Neural cell (in vitro differentiated cells): Measurements from ENCODE around the gene CCL4L2. TPM values are rescaled to one million over a fixed set of nuclear protein-coding genes. Genes with fewer than 3 reads are reported as not detected.

Source experiments
- H2AFZ ChIP-seq: fragments of 200-600, 300-800 bp; sonication (generic), shearing (Covaris generic); 2 replicates; pipeline ENCODE4 v1.6.0; 2014; ENCODE audit warnings: low read depth, mild to moderate bottlenecking, antibody characterized with exemption, low read length, moderate library complexity
- H3F3A ChIP-seq: fragments of 200-600 bp; shearing (Covaris generic); 2 replicates; pipeline ENCODE4 v1.6.1; 2016; ENCODE audit warnings: mild to moderate bottlenecking, moderate library complexity, mixed read lengths, antibody characterized with exemption, low read length; ENCODE audit not compliant: insufficient read depth, poor library complexity, severe bottlenecking
- H3K27ac ChIP-seq: fragments of 200-600, 300-800 bp; sonication (generic), shearing (Covaris generic); 2 replicates; pipeline ENCODE4 v1.5.1; 2014; ENCODE audit warnings: mild to moderate bottlenecking, low read length, moderate library complexity
- H3K27me3 ChIP-seq: fragments of 300-800, 200-600 bp; sonication (generic), shearing (Covaris generic); 2 replicates; pipeline ENCODE4 v1.6.0; 2014; ENCODE audit warnings: mild to moderate bottlenecking, low read depth, low read length, moderate library complexity; ENCODE audit not compliant: insufficient read depth
- H3K36me3 ChIP-seq: fragments of 300-800, 200-600 bp; sonication (generic), shearing (Covaris generic); 2 replicates; pipeline ENCODE4 v1.5.1; 2014; ENCODE audit warnings: mild to moderate bottlenecking, antibody characterized with exemption, low read length, moderate library complexity; ENCODE audit not compliant: insufficient read depth
- H3K4me2 ChIP-seq: fragments of 300-800, 200-600 bp; sonication (generic), shearing (Covaris generic); 2 replicates; pipeline ENCODE4 v1.6.0; 2014; ENCODE audit warnings: mild to moderate bottlenecking, low read length
- H3K4me3 ChIP-seq: fragments of 300-800, 200-600 bp; sonication (generic), shearing (Covaris generic); 2 replicates; pipeline ENCODE4 v1.5.1; 2014; ENCODE audit warnings: mild to moderate bottlenecking, low read length, moderate library complexity
- H3K79me2 ChIP-seq: fragments of 200-600 bp; shearing (Covaris generic); replicated peaks from 2 replicates; pipeline ENCODE4 v1.6.0; 2014; ENCODE audit warnings: mild to moderate bottlenecking, low read length, moderate library complexity; ENCODE audit not compliant: insufficient read depth
- H3K9ac ChIP-seq: fragments of 300-800, 200-600 bp; sonication (generic), shearing (Covaris generic); 2 replicates; pipeline ENCODE4 v1.6.1; 2016; ENCODE audit warnings: mild to moderate bottlenecking, low read length, mixed read lengths
- H3K9me2 ChIP-seq: fragments of 200-600 bp; shearing (Covaris generic); 2 replicates; pipeline ENCODE4 v1.6.1; 2016; ENCODE audit warnings: mild to moderate bottlenecking, low read length, mixed read lengths; ENCODE audit not compliant: insufficient read depth
- H3K9me3 ChIP-seq: fragments of 200-600, 300-800 bp; sonication (generic), shearing (Covaris generic); 2 replicates; pipeline ENCODE4 v1.6.1; 2016; ENCODE audit warnings: mild to moderate bottlenecking, mixed run types, low read length, moderate library complexity, mixed read lengths
- H4K20me1 ChIP-seq: fragments of 200-600 bp; shearing (Covaris generic); 2 replicates; pipeline ENCODE4 v1.6.1; 2016; ENCODE audit warnings: mild to moderate bottlenecking, mixed run types; ENCODE audit not compliant: insufficient read depth
- CTCF ChIP-seq: fragments of 450-650 bp; IDR thresholded peaks from 2 replicates; pipeline ENCODE4 v1.5.1; 2014; ENCODE audit warnings: antibody characterized with exemption, mild to moderate bottlenecking, moderate library complexity; ENCODE audit not compliant: poor library complexity, severe bottlenecking
- EP300 ChIP-seq: fragments of 450-650 bp; conservative IDR thresholded peaks from 2 replicates; pipeline ENCODE4 v1.6.1; 2014; ENCODE audit warnings: antibody characterized with exemption, mild to moderate bottlenecking, moderate library complexity; ENCODE audit not compliant: poor library complexity, severe bottlenecking
- EZH2 ChIP-seq: fragments of 200-600, 300-800 bp; shearing (Covaris generic), sonication (generic); IDR thresholded peaks from 2 replicates; pipeline ENCODE4 v1.6.1; 2014; ENCODE audit warnings: antibody characterized with exemption, low read length, borderline replicate concordance, mild to moderate bottlenecking; ENCODE audit not compliant: insufficient read depth, poor library complexity, severe bottlenecking
- MXI1 ChIP-seq: fragments of 450-650 bp; conservative IDR thresholded peaks from 2 replicates; pipeline ENCODE4 v1.6.1; 2014; ENCODE audit warnings: antibody characterized with exemption, mild to moderate bottlenecking; ENCODE audit not compliant: poor library complexity, severe bottlenecking
- POLR2AphosphoS5 ChIP-seq: IDR thresholded peaks from 2 replicates; pipeline ENCODE4 v1.6.1; 2012
- RAD21 ChIP-seq: fragments of 450-650 bp; conservative IDR thresholded peaks from 2 replicates; pipeline ENCODE4 v1.6.1; 2014; ENCODE audit warnings: antibody characterized with exemption, mild to moderate bottlenecking, moderate library complexity
- REST ChIP-seq: IDR thresholded peaks from 2 replicates; pipeline ENCODE4 v1.6.1; 2012; ENCODE audit warnings: borderline replicate concordance
- SMC3 ChIP-seq: fragments of 450-650 bp; conservative IDR thresholded peaks from 2 replicates; pipeline ENCODE4 v1.6.1; 2014; ENCODE audit warnings: antibody characterized with exemption, mild to moderate bottlenecking, moderate library complexity; ENCODE audit not compliant: poor library complexity
- TAF1 ChIP-seq: IDR thresholded peaks from 2 replicates; pipeline ENCODE4 v1.6.1; 2012; ENCODE audit warnings: low read depth
- polyA plus RNA-seq: library from polyadenylated mRNA; depleted of rRNA; stranded (reverse); fragments of >200 nt; gene quantifications from 2 replicates; pipeline ENCODE4 v1.2.3, GENCODE V29; 2014

The CCL4L2 gene
- polyA plus RNA-seq, 1 donor from 2014 or later = not detected

- no peaks in the 10 kb centered on the region for H3K9me2 ChIP-seq
- peaks cover 3% of the 10 kb centered on the region for H3K27me3 ChIP-seq
- no peak overlapping the region for H2AFZ ChIP-seq
- H3K79me2 ChIP-seq = no peaks in the 10 kb centered on the region
- H4K20me1 ChIP-seq = no peaks in the 10 kb centered on the region
- no peaks in the 10 kb centered on the region for H3F3A ChIP-seq
- TF ChIP-seq REST (no peak), MXI1 (no peak), POLR2AphosphoS5 (no peak), SMC3 (no peak)
- no peaks in the 10 kb centered on the region for H3K9me3 ChIP-seq
- no peaks in the 10 kb centered on the region for H3K36me3 ChIP-seq
- H3K4me2 ChIP-seq = no peak overlapping the region
- H3K9ac ChIP-seq = no peak overlapping the region
- H3K27ac ChIP-seq = no peak overlapping the region
- H3K4me3 ChIP-seq = no peak overlapping the region
These were observed 7.5 kb upstream of the CCL4L2 start for GRCh38 chr17:36203335-36203734.

- Histone ChIP-seq H4K20me1 (no peaks in the 10 kb centered on the region), H3K9me2 (no peaks in the 10 kb centered on the region), H2AFZ (no peak overlapping the region), H3K4me3 (no peak overlapping the region), H3K79me2 (no peaks in the 10 kb centered on the region), H3K27ac (no peak overlapping the region), H3K9me3 (no peaks in the 10 kb centered on the region), H3F3A (no peaks in the 10 kb centered on the region), H3K9ac (no peak overlapping the region), H3K36me3 (no peaks in the 10 kb centered on the region), H3K4me2 (no peak overlapping the region), H3K27me3 (peaks cover 3% of the 10 kb centered on the region)
- TF ChIP-seq MXI1 (no peak), REST (no peak), EP300 (no peak), SMC3 (no peak), TAF1 (no peak), RAD21 (no peak), POLR2AphosphoS5 (no peak), EZH2 (no peak), CTCF (no peak)
These were observed 6.0 kb upstream of the CCL4L2 start for GRCh38 chr17:36204724-36205500.
